ENCODE results near the gene NPPB. TPM values are rescaled to one million over a fixed set of nuclear protein-coding genes. Genes with fewer than 3 reads are reported as not detected.

The NPPB gene
- total RNA-seq, 1 experiment from 2014 or later = not detected

DNA sequence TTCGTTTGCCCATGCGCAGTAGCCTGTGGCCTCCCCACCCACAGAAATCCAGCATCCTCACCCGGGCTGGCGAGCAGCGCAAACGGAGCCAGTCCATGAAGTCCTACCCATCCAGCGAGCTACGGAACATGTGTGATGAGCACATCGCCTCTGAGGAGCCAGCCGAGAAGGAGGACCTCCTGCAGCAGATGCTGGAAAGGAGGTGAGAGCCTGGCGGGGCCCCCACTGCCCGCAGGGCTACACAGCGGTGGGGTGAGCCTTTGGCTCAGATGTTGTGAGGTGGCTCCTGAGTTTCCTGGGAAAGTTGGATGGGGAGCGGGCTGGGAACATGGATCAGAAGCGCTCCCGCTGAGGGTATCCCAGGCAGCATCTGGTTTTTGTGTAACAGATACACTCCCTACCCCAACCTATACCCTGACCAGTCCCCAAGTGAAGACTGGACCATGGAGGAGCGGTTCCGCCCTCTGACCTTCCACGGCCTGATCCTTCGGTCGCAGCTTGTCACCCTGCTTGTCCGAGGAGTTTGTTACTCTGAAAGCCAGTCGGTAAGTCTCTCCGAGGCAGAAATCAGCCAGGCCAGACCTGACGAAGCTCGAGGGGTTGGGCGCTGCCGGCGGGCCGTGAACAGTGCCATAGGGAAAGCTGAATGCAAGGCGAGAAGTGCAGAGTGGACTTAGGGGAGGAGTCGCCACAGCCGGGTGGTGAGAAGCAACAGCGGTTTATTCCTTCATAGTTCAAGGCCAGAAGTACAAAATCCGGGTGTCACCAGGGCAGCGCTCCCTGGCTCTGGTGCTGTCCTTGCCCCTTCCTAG, 21.6 kb downstream of the NPPB start (continued):
- TF ChIP-seq, protein P1, sequence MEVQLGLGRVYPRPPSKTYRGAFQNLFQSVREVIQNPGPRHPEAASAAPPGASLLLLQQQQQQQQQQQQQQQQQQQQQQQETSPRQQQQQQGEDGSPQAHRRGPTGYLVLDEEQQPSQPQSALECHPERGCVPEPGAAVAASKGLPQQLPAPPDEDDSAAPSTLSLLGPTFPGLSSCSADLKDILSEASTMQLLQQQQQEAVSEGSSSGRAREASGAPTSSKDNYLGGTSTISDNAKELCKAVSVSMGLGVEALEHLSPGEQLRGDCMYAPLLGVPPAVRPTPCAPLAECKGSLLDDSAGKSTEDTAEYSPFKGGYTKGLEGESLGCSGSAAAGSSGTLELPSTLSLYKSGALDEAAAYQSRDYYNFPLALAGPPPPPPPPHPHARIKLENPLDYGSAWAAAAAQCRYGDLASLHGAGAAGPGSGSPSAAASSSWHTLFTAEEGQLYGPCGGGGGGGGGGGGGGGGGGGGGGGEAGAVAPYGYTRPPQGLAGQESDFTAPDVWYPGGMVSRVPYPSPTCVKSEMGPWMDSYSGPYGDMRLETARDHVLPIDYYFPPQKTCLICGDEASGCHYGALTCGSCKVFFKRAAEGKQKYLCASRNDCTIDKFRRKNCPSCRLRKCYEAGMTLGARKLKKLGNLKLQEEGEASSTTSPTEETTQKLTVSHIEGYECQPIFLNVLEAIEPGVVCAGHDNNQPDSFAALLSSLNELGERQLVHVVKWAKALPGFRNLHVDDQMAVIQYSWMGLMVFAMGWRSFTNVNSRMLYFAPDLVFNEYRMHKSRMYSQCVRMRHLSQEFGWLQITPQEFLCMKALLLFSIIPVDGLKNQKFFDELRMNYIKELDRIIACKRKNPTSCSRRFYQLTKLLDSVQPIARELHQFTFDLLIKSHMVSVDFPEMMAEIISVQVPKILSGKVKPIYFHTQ (CRISPR knock-in tag; IDR thresholded peaks at IDR 0.05) = no peak
- TF ChIP-seq ZNF416 (CRISPR knock-in tag; IDR thresholded peaks at IDR 0.05) = no peak
- TF ChIP-seq SMAD4 (CRISPR knock-in tag; IDR thresholded peaks at IDR 0.05) = no peak
- TF ChIP-seq, protein P2, sequence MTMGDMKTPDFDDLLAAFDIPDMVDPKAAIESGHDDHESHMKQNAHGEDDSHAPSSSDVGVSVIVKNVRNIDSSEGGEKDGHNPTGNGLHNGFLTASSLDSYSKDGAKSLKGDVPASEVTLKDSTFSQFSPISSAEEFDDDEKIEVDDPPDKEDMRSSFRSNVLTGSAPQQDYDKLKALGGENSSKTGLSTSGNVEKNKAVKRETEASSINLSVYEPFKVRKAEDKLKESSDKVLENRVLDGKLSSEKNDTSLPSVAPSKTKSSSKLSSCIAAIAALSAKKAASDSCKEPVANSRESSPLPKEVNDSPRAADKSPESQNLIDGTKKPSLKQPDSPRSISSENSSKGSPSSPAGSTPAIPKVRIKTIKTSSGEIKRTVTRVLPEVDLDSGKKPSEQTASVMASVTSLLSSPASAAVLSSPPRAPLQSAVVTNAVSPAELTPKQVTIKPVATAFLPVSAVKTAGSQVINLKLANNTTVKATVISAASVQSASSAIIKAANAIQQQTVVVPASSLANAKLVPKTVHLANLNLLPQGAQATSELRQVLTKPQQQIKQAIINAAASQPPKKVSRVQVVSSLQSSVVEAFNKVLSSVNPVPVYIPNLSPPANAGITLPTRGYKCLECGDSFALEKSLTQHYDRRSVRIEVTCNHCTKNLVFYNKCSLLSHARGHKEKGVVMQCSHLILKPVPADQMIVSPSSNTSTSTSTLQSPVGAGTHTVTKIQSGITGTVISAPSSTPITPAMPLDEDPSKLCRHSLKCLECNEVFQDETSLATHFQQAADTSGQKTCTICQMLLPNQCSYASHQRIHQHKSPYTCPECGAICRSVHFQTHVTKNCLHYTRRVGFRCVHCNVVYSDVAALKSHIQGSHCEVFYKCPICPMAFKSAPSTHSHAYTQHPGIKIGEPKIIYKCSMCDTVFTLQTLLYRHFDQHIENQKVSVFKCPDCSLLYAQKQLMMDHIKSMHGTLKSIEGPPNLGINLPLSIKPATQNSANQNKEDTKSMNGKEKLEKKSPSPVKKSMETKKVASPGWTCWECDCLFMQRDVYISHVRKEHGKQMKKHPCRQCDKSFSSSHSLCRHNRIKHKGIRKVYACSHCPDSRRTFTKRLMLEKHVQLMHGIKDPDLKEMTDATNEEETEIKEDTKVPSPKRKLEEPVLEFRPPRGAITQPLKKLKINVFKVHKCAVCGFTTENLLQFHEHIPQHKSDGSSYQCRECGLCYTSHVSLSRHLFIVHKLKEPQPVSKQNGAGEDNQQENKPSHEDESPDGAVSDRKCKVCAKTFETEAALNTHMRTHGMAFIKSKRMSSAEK (CRISPR knock-in tag; IDR thresholded peaks at IDR 0.05; ENCODE audit: borderline replicate concordance) = no peak

DNA sequence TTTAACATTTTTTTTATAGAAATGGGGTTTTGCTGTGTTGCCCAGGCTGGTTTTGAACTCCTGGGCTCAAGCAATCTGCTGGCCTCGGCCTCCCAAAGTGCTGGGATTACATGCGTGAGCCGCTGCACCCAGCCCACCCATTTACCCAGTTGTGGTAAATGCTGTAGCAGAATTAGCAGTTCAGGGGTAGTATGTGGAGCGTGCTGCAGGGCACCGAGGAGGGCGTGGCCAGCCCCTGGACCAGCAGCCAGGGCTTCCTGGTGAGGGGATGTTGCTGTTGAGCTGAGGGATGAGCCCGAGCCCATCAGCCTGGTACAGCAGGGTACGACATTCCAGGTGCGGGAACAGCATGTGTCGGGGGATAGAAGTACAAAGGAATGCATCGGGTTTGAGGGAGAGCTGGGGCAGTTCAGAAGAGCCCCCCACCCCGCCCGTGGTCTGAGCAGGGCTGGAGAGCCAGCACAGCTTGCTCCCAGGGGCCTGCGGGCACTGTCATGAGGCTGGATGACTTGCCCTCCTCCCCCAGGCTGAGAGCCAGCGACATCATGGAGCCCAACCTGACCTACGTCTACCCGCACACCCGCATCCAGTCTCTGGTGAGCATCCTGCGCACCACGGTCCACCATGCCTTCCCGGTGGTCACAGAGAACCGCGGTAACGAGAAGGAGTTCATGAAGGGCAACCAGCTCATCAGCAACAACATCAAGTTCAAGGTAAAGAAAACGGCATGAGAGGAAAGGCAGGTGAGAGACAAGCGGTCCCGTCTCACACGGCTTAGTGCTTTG, 23.1 kb downstream of the NPPB start:
- ATAC-seq = no peak
- Mint-ChIP-seq H3K27me3 (ENCODE audit: low read depth) (no peaks in the 10 kb centered on the region), H3K9me3 (no peaks in the 10 kb centered on the region), H3K27ac (no peak overlapping the region), H3K36me3 (peaks cover 69% of the 10 kb centered on the region), H3K4me3 (no peak overlapping the region), H3K4me1 (no peaks in the 10 kb centered on the region)
- TF ChIP-seq SOX15 (CRISPR knock-in tag; IDR thresholded peaks at IDR 0.05) (no peak), ZNF138 (CRISPR knock-in tag; conservative IDR thresholded peaks at IDR 0.05) (no peak), GTF2I (CRISPR knock-in tag; conservative IDR thresholded peaks at IDR 0.05) (no peak), CREM (CRISPR knock-in tag; IDR thresholded peaks at IDR 0.05) (no peak), ZNF232 (CRISPR knock-in tag; IDR thresholded peaks at IDR 0.05) (no peak), ELF4 (CRISPR knock-in tag; IDR thresholded peaks at IDR 0.05; ENCODE audit: low read depth) (no peak), NR1H2 (CRISPR knock-in tag; IDR thresholded peaks at IDR 0.05) (no peak), EMX1 (CRISPR knock-in tag; IDR thresholded peaks at IDR 0.05) (no peak), ZNF121 (CRISPR knock-in tag; IDR thresholded peaks at IDR 0.05) (no peak)
- TF ChIP-seq, protein P3, sequence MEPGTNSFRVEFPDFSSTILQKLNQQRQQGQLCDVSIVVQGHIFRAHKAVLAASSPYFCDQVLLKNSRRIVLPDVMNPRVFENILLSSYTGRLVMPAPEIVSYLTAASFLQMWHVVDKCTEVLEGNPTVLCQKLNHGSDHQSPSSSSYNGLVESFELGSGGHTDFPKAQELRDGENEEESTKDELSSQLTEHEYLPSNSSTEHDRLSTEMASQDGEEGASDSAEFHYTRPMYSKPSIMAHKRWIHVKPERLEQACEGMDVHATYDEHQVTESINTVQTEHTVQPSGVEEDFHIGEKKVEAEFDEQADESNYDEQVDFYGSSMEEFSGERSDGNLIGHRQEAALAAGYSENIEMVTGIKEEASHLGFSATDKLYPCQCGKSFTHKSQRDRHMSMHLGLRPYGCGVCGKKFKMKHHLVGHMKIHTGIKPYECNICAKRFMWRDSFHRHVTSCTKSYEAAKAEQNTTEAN (CRISPR knock-in tag; IDR thresholded peaks at IDR 0.05) = no peak
- TF ChIP-seq, protein P4, sequence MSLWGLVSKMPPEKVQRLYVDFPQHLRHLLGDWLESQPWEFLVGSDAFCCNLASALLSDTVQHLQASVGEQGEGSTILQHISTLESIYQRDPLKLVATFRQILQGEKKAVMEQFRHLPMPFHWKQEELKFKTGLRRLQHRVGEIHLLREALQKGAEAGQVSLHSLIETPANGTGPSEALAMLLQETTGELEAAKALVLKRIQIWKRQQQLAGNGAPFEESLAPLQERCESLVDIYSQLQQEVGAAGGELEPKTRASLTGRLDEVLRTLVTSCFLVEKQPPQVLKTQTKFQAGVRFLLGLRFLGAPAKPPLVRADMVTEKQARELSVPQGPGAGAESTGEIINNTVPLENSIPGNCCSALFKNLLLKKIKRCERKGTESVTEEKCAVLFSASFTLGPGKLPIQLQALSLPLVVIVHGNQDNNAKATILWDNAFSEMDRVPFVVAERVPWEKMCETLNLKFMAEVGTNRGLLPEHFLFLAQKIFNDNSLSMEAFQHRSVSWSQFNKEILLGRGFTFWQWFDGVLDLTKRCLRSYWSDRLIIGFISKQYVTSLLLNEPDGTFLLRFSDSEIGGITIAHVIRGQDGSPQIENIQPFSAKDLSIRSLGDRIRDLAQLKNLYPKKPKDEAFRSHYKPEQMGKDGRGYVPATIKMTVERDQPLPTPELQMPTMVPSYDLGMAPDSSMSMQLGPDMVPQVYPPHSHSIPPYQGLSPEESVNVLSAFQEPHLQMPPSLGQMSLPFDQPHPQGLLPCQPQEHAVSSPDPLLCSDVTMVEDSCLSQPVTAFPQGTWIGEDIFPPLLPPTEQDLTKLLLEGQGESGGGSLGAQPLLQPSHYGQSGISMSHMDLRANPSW (CRISPR knock-in tag; conservative IDR thresholded peaks at IDR 0.05; ENCODE audit: low read depth) = no peak
- TF ChIP-seq, protein P5, sequence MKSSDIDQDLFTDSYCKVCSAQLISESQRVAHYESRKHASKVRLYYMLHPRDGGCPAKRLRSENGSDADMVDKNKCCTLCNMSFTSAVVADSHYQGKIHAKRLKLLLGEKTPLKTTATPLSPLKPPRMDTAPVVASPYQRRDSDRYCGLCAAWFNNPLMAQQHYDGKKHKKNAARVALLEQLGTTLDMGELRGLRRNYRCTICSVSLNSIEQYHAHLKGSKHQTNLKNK (CRISPR knock-in tag; IDR thresholded peaks at IDR 0.05) = no peak
- TF ChIP-seq, protein P6, sequence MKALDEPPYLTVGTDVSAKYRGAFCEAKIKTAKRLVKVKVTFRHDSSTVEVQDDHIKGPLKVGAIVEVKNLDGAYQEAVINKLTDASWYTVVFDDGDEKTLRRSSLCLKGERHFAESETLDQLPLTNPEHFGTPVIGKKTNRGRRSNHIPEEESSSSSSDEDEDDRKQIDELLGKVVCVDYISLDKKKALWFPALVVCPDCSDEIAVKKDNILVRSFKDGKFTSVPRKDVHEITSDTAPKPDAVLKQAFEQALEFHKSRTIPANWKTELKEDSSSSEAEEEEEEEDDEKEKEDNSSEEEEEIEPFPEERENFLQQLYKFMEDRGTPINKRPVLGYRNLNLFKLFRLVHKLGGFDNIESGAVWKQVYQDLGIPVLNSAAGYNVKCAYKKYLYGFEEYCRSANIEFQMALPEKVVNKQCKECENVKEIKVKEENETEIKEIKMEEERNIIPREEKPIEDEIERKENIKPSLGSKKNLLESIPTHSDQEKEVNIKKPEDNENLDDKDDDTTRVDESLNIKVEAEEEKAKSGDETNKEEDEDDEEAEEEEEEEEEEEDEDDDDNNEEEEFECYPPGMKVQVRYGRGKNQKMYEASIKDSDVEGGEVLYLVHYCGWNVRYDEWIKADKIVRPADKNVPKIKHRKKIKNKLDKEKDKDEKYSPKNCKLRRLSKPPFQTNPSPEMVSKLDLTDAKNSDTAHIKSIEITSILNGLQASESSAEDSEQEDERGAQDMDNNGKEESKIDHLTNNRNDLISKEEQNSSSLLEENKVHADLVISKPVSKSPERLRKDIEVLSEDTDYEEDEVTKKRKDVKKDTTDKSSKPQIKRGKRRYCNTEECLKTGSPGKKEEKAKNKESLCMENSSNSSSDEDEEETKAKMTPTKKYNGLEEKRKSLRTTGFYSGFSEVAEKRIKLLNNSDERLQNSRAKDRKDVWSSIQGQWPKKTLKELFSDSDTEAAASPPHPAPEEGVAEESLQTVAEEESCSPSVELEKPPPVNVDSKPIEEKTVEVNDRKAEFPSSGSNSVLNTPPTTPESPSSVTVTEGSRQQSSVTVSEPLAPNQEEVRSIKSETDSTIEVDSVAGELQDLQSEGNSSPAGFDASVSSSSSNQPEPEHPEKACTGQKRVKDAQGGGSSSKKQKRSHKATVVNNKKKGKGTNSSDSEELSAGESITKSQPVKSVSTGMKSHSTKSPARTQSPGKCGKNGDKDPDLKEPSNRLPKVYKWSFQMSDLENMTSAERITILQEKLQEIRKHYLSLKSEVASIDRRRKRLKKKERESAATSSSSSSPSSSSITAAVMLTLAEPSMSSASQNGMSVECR (CRISPR knock-in tag; IDR thresholded peaks at IDR 0.05; ENCODE audit: borderline replicate concordance) = no peak
- no peak for DNase-seq (ENCODE audit: low spot score)
- ChIA-PET POLR2A (no interaction called here), CTCF (interaction anchor here (0.6 kb wide), 1 partner anchor 11 kb away, joined by 3 read pairs; no protein-coding TSS in a partner anchor)

Data from WTC11 (cell line).